HepG2 (cell line): Measurements from ENCODE around the gene ZNF292. TPM values are rescaled to one million over a fixed set of nuclear protein-coding genes. Genes with fewer than 3 reads are reported as not detected.

Source experiments
- ATAC-seq: fragments of 200-7000 bp; cut with Tn5 transposase; 3 replicates; pipeline ENCODE4 v1.9.1; 2020; ENCODE audit warnings: mild to moderate bottlenecking, moderate library complexity
- BruUV-seq: library from RNA; stranded (reverse); fragments of 400-500 nt; replicated peaks from 2 replicates; lab custom pipeline; 2021; lab: Mats Ljungman, UMichigan
- CTCF ChIA-PET: fragments of 300-600 bp; formaldehyde crosslinking; extraction: SDS; loops from one replicate; lab custom pipeline; 2021; ENCODE audit warnings: low total read pairs, inconsistent platforms, low intra/inter-chr PET ratio; lab: Yijun Ruan, JAX
- POLR2A ChIA-PET: fragments of 350-600 bp; sonication (Branson Sonifier 250); formaldehyde crosslinking; loops from one replicate; lab custom pipeline; 2020; ENCODE audit warnings: antibody characterized with exemption, inconsistent platforms; lab: Yijun Ruan, JAX
- DNase-seq: peaks from one replicate; pipeline ENCODE4 v3.0.0-alpha.2; 2015; ENCODE audit warnings: low spot score
- FAIRE-seq: peaks from 3 replicates; lab custom pipeline; 2011; peaks lifted over from hg19 to GRCh38; lab: Jason Lieb, UNC
- H2AFZ ChIP-seq: one replicate; pipeline ENCODE4 v1.6.1; 2011; ENCODE audit warnings: low read length, inconsistent platforms
- H3K27ac ChIP-seq: fragments of 300-600 bp; 3 replicates; pipeline ENCODE4 v1.8.0; 2011; ENCODE audit warnings: mixed run types, mild to moderate bottlenecking, mixed read lengths, low read length, inconsistent platforms; ENCODE audit not compliant: insufficient read depth; ENCODE audit errors: extremely low read length
- H3K27me3 ChIP-seq, 2 experiments: fragments of 200-600 bp in 1 of 2; 2 replicates in 1 of 2; 3 replicates in 1 of 2; pipeline versions ENCODE4 v1.6.0 to v1.8.0; 2011; ENCODE audit warnings: low read length in 2 of 2, mild to moderate bottlenecking in 2 of 2, moderate library complexity in 2 of 2, inconsistent platforms in 1 of 2; ENCODE audit not compliant: insufficient read depth in 2 of 2, control insufficient read depth in 1 of 2
- H3K36me3 ChIP-seq, 2 experiments: fragments of 200-600 bp in 1 of 2; replicated peaks in 1 of 2; 2 replicates in 1 of 2; 3 replicates in 1 of 2; pipeline versions ENCODE4 v1.5.1 to v1.8.0; 2011; ENCODE audit warnings: low read length in 2 of 2, inconsistent platforms in 1 of 2; ENCODE audit not compliant: insufficient read depth in 2 of 2, control insufficient read depth in 1 of 2
- H3K4me1 ChIP-seq: 2 replicates; pipeline ENCODE4 v1.5.1; 2012; ENCODE audit warnings: low read length, inconsistent platforms; ENCODE audit not compliant: insufficient read depth
- H3K4me2 ChIP-seq: 2 replicates; pipeline ENCODE4 v1.6.0; 2011; ENCODE audit warnings: low read depth, low read length, inconsistent platforms
- H3K4me3 ChIP-seq, 3 experiments: fragments of 200-600 bp in 1 of 3; sonication (generic), shearing (Covaris generic) in 1 of 3; replicated peaks in 1 of 3; 2 replicates each; pipeline ENCODE4 v1.5.1; 2011 to 2016; ENCODE audit warnings: low read length in 3 of 3, inconsistent platforms in 2 of 3, low read depth in 2 of 3, mild to moderate bottlenecking in 2 of 3, control low read depth in 1 of 3, mixed read lengths in 1 of 3; ENCODE audit not compliant: insufficient read depth in 1 of 3
- H3K79me2 ChIP-seq: one replicate; pipeline ENCODE4 v1.6.1; 2011; ENCODE audit warnings: low read length, inconsistent platforms; ENCODE audit not compliant: insufficient read depth
- H3K9ac ChIP-seq: 2 replicates; pipeline ENCODE4 v1.6.0; 2011; ENCODE audit warnings: mild to moderate bottlenecking, low read depth, low read length, inconsistent platforms; ENCODE audit not compliant: insufficient read depth
- H3K9me3 ChIP-seq: 2 replicates; pipeline ENCODE4 v1.5.1; 2012; ENCODE audit warnings: mild to moderate bottlenecking, low read length
- H4K20me1 ChIP-seq: 2 replicates; pipeline ENCODE4 v1.6.0; 2011; ENCODE audit warnings: inconsistent platforms, mild to moderate bottlenecking, low read length, moderate library complexity; ENCODE audit not compliant: insufficient read depth
- CENPT ChIP-seq: sonication (generic); formaldehyde crosslinking; IDR thresholded peaks from 2 replicates; pipeline ENCODE4 v1.8.0; 2022; ENCODE audit warnings: low read depth, mild to moderate bottlenecking, moderate library complexity, missing genetic modification reagents
- DR1 ChIP-seq: sonication (generic); formaldehyde crosslinking; IDR thresholded peaks from 2 replicates; pipeline ENCODE4 v1.8.0; 2021; ENCODE audit warnings: mild to moderate bottlenecking, missing genetic modification reagents, inconsistent platforms
- MEIS2 ChIP-seq: sonication (generic); formaldehyde crosslinking; IDR thresholded peaks from 2 replicates; pipeline ENCODE4 v1.9.0; 2021; ENCODE audit warnings: mild to moderate bottlenecking, missing genetic modification reagents
- MTF1 ChIP-seq: sonication (generic); formaldehyde crosslinking; IDR thresholded peaks from 2 replicates; pipeline ENCODE4 v1.5.0; 2020; ENCODE audit warnings: missing genetic modification reagents
- PHF21A ChIP-seq: sonication (generic); formaldehyde crosslinking; IDR thresholded peaks from 2 replicates; pipeline ENCODE4 v1.5.0; 2020; ENCODE audit warnings: mild to moderate bottlenecking, missing genetic modification reagents
- PRPF4 ChIP-seq: fragments of 200-400 bp; formaldehyde crosslinking; IDR thresholded peaks from 2 replicates; pipeline ENCODE4 v1.6.1; 2016; ENCODE audit warnings: low read length, low read depth; ENCODE audit not compliant: poor library complexity, severe bottlenecking
- RARA ChIP-seq: IDR thresholded peaks from 2 replicates; pipeline ENCODE4 v1.6.1; 2016; ENCODE audit warnings: missing genetic modification reagents, missing compliant biosample characterization
- ZNF572 ChIP-seq: sonication (generic); formaldehyde crosslinking; IDR thresholded peaks from 2 replicates; pipeline ENCODE4 v1.5.1; 2020; ENCODE audit warnings: mild to moderate bottlenecking, missing genetic modification reagents
- WGBS: methylation state at CpG from one replicate; pipeline ENCODE4 v1.1.6; 2017; ENCODE audit warnings: low lambda C conversion rate; 5-methylcytosine and 5-hydroxymethylcytosine counted together
- in situ Hi-C: cut with HindIII; loops from 2 replicates; pipeline ENCODE4 v1.10.0; 2017; ENCODE audit warnings: low pct_unique_long_range_greater_than_20kb; ENCODE audit not compliant: extremely low pct_ligation_motif_present
- intact Hi-C: fragments of 100-400 bp; cut with micrococcal nuclease; formaldehyde crosslinking; loops from one replicate; pipeline ENCODE4 v1.10.0; 2022; ENCODE audit not compliant: unreplicated experiment
- polyA plus RNA-seq, 8 experiments: library from polyadenylated mRNA; depleted of rRNA in 3 of 8; stranded (reverse) in 7 of 8; unstranded in 1 of 8; fragments of >200 nt; fragmentation: Illumina TruSeq in 4 of 8; extraction: Trizol in 4 of 8; gene quantifications; 2 replicates each; pipeline versions ENCODE4 v1.2.1 to v1.2.3, GENCODE V29; 2011 to 2016; ENCODE audit warnings: low read depth in 4 of 8, missing spikeins in 1 of 8, mixed read lengths in 1 of 8; ENCODE audit not compliant: insufficient read depth in 1 of 8
- total RNA-seq, 5 experiments: library from RNA; depleted of rRNA; stranded (reverse); fragments of >200 nt; fragmentation: Illumina TruSeq; extraction: Trizol; gene quantifications; 2 replicates each; pipeline ENCODE4 v1.2.3, GENCODE V29; 2016; ENCODE audit warnings: low read depth in 1 of 5
- TF ChIP-seq, protein P1 (sequence below): sonication (generic); formaldehyde crosslinking; IDR thresholded peaks from 2 replicates; pipeline ENCODE4 v1.5.0; 2020; ENCODE audit warnings: mild to moderate bottlenecking, missing genetic modification reagents
- TF ChIP-seq, protein P2 (sequence below): IDR thresholded peaks from 2 replicates; pipeline ENCODE4 v1.6.1; 2016; ENCODE audit warnings: mild to moderate bottlenecking
- TF ChIP-seq, protein P3 (sequence below): sonication (generic); formaldehyde crosslinking; IDR thresholded peaks from 2 replicates; pipeline ENCODE4 v1.4.0; 2020; ENCODE audit warnings: missing genetic modification reagents
- TF ChIP-seq, protein P4 (sequence below): sonication (generic); formaldehyde crosslinking; IDR thresholded peaks from 2 replicates; pipeline ENCODE4 v1.4.0; 2020; ENCODE audit warnings: missing genetic modification reagents, borderline replicate concordance

The ZNF292 gene
- total and polyA plus RNA-seq, 2 of the 13 experiments (the other 11 are each of a cell fraction or from before 2014, with no cell fraction given), result 9.9 to 12.8 TPM

DNA sequence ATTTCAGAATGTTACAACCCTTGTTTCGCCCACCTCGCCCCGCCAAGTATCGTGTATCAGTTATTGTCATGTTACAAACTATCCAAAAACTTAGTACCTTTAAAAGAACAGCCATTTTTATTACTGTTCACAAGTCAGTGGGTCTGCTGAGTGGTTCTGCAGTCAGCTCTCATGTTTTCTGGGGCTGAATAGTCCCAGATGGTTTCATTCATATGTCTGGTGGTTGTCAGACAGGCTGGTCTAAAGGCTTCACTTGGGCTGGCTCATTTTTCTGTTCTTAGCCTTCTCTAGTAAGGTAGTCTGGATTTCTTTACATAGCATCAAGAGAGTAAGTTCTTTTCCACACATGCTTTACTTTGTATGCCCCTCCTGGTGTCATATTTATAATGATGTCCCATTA, 8.6 kb downstream of the ZNF292 start:
- Histone ChIP-seq H3K27me3 (no peaks in the 10 kb centered on the region), H3K27ac (no peak overlapping the region), H3K4me2 (no peak overlapping the region), H4K20me1 (peaks cover 100% of the 10 kb centered on the region), H2AFZ (no peak overlapping the region), H3K4me1 (peaks cover 21% of the 10 kb centered on the region), H3K36me3 (no peaks in the 10 kb centered on the region; a peak in 3 of 5 replicates), H3K9ac (no peak overlapping the region), H3K79me2 (peaks cover 98% of the 10 kb centered on the region), H3K9me3 (no peaks in the 10 kb centered on the region), H3K4me3 (no peak overlapping the region)
- DNase-seq (no peak), ATAC-seq (no peak), FAIRE-seq (no peak)
- intact Hi-C loops, result no loop called here
- in situ Hi-C loops, result no loop called here
- TF ChIP-seq CENPT, result no peak
- no peak for TF ChIP-seq MTF1
- TF ChIP-seq, protein P1, sequence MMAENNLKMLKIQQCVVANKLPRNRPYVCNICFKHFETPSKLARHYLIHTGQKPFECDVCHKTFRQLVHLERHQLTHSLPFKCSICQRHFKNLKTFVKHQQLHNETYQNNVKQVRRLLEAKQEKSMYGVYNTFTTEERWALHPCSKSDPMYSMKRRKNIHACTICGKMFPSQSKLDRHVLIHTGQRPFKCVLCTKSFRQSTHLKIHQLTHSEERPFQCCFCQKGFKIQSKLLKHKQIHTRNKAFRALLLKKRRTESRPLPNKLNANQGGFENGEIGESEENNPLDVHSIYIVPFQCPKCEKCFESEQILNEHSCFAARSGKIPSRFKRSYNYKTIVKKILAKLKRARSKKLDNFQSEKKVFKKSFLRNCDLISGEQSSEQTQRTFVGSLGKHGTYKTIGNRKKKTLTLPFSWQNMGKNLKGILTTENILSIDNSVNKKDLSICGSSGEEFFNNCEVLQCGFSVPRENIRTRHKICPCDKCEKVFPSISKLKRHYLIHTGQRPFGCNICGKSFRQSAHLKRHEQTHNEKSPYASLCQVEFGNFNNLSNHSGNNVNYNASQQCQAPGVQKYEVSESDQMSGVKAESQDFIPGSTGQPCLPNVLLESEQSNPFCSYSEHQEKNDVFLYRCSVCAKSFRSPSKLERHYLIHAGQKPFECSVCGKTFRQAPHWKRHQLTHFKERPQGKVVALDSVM, result no peak
- no peak for TF ChIP-seq DR1 (CRISPR knock-in tag)
- no peak for TF ChIP-seq ZNF572
- TF ChIP-seq, protein P2, sequence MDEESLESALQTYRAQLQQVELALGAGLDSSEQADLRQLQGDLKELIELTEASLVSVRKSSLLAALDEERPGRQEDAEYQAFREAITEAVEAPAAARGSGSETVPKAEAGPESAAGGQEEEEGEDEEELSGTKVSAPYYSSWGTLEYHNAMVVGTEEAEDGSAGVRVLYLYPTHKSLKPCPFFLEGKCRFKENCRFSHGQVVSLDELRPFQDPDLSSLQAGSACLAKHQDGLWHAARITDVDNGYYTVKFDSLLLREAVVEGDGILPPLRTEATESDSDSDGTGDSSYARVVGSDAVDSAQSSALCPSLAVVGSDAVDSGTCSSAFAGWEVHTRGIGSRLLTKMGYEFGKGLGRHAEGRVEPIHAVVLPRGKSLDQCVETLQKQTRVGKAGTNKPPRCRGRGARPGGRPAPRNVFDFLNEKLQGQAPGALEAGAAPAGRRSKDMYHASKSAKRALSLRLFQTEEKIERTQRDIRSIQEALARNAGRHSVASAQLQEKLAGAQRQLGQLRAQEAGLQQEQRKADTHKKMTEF (CRISPR knock-in tag), result no peak
- no peak for TF ChIP-seq MEIS2 (CRISPR knock-in tag)
- TF ChIP-seq, protein P3, sequence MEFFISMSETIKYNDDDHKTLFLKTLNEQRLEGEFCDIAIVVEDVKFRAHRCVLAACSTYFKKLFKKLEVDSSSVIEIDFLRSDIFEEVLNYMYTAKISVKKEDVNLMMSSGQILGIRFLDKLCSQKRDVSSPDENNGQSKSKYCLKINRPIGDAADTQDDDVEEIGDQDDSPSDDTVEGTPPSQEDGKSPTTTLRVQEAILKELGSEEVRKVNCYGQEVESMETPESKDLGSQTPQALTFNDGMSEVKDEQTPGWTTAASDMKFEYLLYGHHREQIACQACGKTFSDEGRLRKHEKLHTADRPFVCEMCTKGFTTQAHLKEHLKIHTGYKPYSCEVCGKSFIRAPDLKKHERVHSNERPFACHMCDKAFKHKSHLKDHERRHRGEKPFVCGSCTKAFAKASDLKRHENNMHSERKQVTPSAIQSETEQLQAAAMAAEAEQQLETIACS, result no peak
- no peak for TF ChIP-seq RARA (CRISPR knock-in tag)
- TF ChIP-seq PHF21A (CRISPR knock-in tag), result no peak
- no peak for TF ChIP-seq PRPF4
- TF ChIP-seq, protein P4, sequence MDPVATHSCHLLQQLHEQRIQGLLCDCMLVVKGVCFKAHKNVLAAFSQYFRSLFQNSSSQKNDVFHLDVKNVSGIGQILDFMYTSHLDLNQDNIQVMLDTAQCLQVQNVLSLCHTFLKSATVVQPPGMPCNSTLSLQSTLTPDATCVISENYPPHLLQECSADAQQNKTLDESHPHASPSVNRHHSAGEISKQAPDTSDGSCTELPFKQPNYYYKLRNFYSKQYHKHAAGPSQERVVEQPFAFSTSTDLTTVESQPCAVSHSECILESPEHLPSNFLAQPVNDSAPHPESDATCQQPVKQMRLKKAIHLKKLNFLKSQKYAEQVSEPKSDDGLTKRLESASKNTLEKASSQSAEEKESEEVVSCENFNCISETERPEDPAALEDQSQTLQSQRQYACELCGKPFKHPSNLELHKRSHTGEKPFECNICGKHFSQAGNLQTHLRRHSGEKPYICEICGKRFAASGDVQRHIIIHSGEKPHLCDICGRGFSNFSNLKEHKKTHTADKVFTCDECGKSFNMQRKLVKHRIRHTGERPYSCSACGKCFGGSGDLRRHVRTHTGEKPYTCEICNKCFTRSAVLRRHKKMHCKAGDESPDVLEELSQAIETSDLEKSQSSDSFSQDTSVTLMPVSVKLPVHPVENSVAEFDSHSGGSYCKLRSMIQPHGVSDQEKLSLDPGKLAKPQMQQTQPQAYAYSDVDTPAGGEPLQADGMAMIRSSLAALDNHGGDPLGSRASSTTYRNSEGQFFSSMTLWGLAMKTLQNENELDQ (CRISPR knock-in tag), result no peak
- CTCF ChIA-PET, result no interaction called here
- POLR2A ChIA-PET, result no interaction called here
- BruUV-seq, result no TSS peak
- WGBS, result 95% methylated on average over 4 of the region's 4 CpGs
